Thyroid gland (tissue), 4 donors: Measurements from ENCODE around the gene MINAR1. TPM values are rescaled to one million over a fixed set of nuclear protein-coding genes. Genes with fewer than 3 reads are reported as not detected.

Source experiments
- DNase-seq, 2 donors: peaks; one replicate each; pipeline ENCODE4 v3.0.0-alpha.2; 2019
- H3K27ac ChIP-seq, 3 donors: fragments of 200-600 bp; sonication (generic); 1 replicate in 2 of 3; 2 replicates in 1 of 3; pipeline ENCODE4 v1.5.1; 2016 to 2019; ENCODE audit warnings: mild to moderate bottlenecking in 1 of 3, moderate library complexity in 1 of 3
- H3K27me3 ChIP-seq: fragments of 200-600 bp; sonication (generic); one replicate; pipeline ENCODE4 v1.5.1; 2019
- H3K36me3 ChIP-seq, 2 donors: fragments of 200-600 bp; sonication (generic); one replicate each; pipeline ENCODE4 v1.5.1; 2016 to 2019
- H3K4me1 ChIP-seq, 2 donors: fragments of 200-600 bp; sonication (generic); one replicate each; pipeline ENCODE4 v1.5.1; 2017 to 2019
- H3K4me3 ChIP-seq, 3 donors: fragments of 200-600 bp; sonication (generic); replicated peaks in 1 of 3; 1 replicate in 2 of 3; 2 replicates in 1 of 3; pipeline ENCODE4 v1.5.1; 2016; ENCODE audit warnings: mild to moderate bottlenecking in 1 of 3
- H3K9me3 ChIP-seq: fragments of 200-600 bp; sonication (generic); one replicate; pipeline ENCODE4 v1.5.1; 2017
- CTCF ChIP-seq, 6 experiments: fragments of 200-600 bp in 3 of 6; fragments of 450-650 bp in 3 of 6; sonication (generic) in 3 of 6; IDR thresholded peaks; one replicate each; pipeline ENCODE4 v1.5.1; 2016 to 2019; ENCODE audit warnings: antibody characterized with exemption in 6 of 6, mild to moderate bottlenecking in 2 of 6, inconsistent platforms in 1 of 6, moderate library complexity in 1 of 6
- POLR2A ChIP-seq, 2 donors: fragments of 450-650 bp; IDR thresholded peaks; one replicate each; pipeline ENCODE4 v1.6.1; 2017; ENCODE audit warnings: antibody characterized with exemption in 2 of 2, mild to moderate bottlenecking in 2 of 2, moderate library complexity in 1 of 2
- WGBS, 2 donors: methylation state at CpG; one replicate each; pipeline ENCODE4 v1.1.5; 2017; 5-methylcytosine and 5-hydroxymethylcytosine counted together
- intact Hi-C: fragments of 100-400 bp; cut with DNase I; formaldehyde crosslinking; loops from one replicate; pipeline ENCODE4 v1.15.1; 2023
- total RNA-seq, 4 donors: library from RNA; depleted of rRNA; stranded (reverse); fragments of >200 nt; gene quantifications; one replicate each; pipeline ENCODE4 v1.2.3, GENCODE V29; 2016

The MINAR1 gene
- total RNA-seq, 4 donors from 2014 or later, result 0.67 to 1.3 (median 1.1) TPM

GRCh38 chr15:79472446-79472845 lies 40.3 kb downstream of the MINAR1 start:
- 84 to 85% methylated on average over 3 of the region's 3 CpGs for WGBS, 2 donors
- Histone ChIP-seq H3K9me3 (no peaks in the 10 kb centered on the region), H3K4me1 (no peaks in the 10 kb centered on the region), H3K27me3 (no peaks in the 10 kb centered on the region), H3K4me3 (no peak overlapping the region), H3K36me3 (no peaks in the 10 kb centered on the region), H3K27ac (no peak overlapping the region)
- intact Hi-C loops, result no loop called here
- TF ChIP-seq CTCF (IDR thresholded peaks at IDR 0.05) (no peak), POLR2A (IDR thresholded peaks at IDR 0.05) (no peak)
- no peak for DNase-seq

GRCh38 chr15:79474252-79474651 lies 42.1 kb downstream of the MINAR1 start:
- TF ChIP-seq CTCF (IDR thresholded peaks at IDR 0.05) (no peak), POLR2A (IDR thresholded peaks at IDR 0.05) (no peak)
- WGBS, 2 donors, result 79 to 80% methylated on average over 1 of the region's 1 CpG
- intact Hi-C loops, result no loop called here
- no peak overlapping the region for H3K27ac ChIP-seq
- no peaks in the 10 kb centered on the region for H3K9me3 ChIP-seq
- H3K27me3 ChIP-seq, result no peaks in the 10 kb centered on the region
- H3K4me3 ChIP-seq, result no peak overlapping the region
- DNase-seq, result no peak
- H3K4me1 ChIP-seq, result no peaks in the 10 kb centered on the region
- H3K36me3 ChIP-seq, result no peaks in the 10 kb centered on the region

- DNase-seq, result no peak
- Histone ChIP-seq H3K27me3 (no peaks in the 10 kb centered on the region), H3K27ac (no peak overlapping the region), H3K36me3 (no peaks in the 10 kb centered on the region), H3K4me1 (no peaks in the 10 kb centered on the region), H3K4me3 (no peak overlapping the region), H3K9me3 (no peaks in the 10 kb centered on the region)
- intact Hi-C loops, result no loop called here
- no peak for TF ChIP-seq POLR2A (IDR thresholded peaks at IDR 0.05)
- TF ChIP-seq CTCF (IDR thresholded peaks at IDR 0.05), result no peak
- 72 to 86% methylated on average over 3 of the region's 3 CpGs for WGBS, 2 donors
These were observed 43.2 kb downstream of the MINAR1 start for GRCh38 chr15:79475306-79475705.

- DNase-seq, result no peak
- 94 to 95% methylated on average over 7 of the region's 7 CpGs for WGBS, 2 donors
- Histone ChIP-seq H3K4me1 (no peaks in the 10 kb centered on the region), H3K27me3 (no peaks in the 10 kb centered on the region), H3K27ac (no peak overlapping the region), H3K36me3 (no peaks in the 10 kb centered on the region), H3K4me3 (no peak overlapping the region), H3K9me3 (no peaks in the 10 kb centered on the region)
- TF ChIP-seq POLR2A (IDR thresholded peaks at IDR 0.05), result no peak
- TF ChIP-seq CTCF (IDR thresholded peaks at IDR 0.05), result no peak
- intact Hi-C loops, result no loop called here
These were observed 46.0 kb downstream of the MINAR1 start for GRCh38 chr15:79478108-79478507.

- Histone ChIP-seq H3K4me1 (no peaks in the 10 kb centered on the region), H3K9me3 (no peaks in the 10 kb centered on the region), H3K4me3 (no peak overlapping the region), H3K27ac (no peak overlapping the region), H3K36me3 (no peaks in the 10 kb centered on the region), H3K27me3 (no peaks in the 10 kb centered on the region)
- 79 to 91% methylated on average over 2 of the region's 2 CpGs for WGBS, 2 donors
- no peak for TF ChIP-seq CTCF (IDR thresholded peaks at IDR 0.05)
- TF ChIP-seq POLR2A (IDR thresholded peaks at IDR 0.05), result no peak
- DNase-seq, result no peak
- intact Hi-C loops, result no loop called here
These were observed 47.5 kb downstream of the MINAR1 start for GRCh38 chr15:79479616-79480015.
